GM23248 (cell line): ENCODE results near the gene VEGFC.

ENCODE experiments used
- EZH2 ChIP-seq: fragments of 200-600 bp; sonication (generic); IDR thresholded peaks from 2 replicates; pipeline ENCODE4 v1.6.1; 2018; ENCODE audit warnings: antibody characterized with exemption, mild to moderate bottlenecking; ENCODE audit not compliant: insufficient read depth, poor library complexity, severe bottlenecking
- EZH2phosphoT487 ChIP-seq: fragments of 200-600 bp; sonication (generic); IDR thresholded peaks from 2 replicates; pipeline ENCODE4 v1.6.1; 2018; ENCODE audit warnings: antibody characterized with exemption, moderate library complexity, mild to moderate bottlenecking, low read depth; ENCODE audit not compliant: insufficient read depth

DNA sequence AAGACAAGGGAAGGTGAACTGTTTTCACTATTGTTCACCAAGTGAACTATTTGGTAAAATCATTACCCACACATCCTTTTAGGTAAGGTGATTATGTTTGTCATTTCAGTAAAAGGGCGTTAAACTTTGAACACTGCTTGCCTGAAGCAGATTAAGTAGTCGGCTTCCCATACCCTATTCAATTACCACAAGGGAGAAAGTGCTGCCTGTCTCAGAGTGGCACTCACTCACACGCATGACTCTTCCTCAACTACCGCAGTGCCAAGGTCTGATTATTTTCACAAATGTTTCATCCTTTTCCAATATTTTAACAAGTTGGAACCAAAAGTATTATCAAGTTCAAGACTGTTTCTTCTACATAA is 11.0 kb downstream of the VEGFC start:
- TF ChIP-seq EZH2 (no peak), EZH2phosphoT487 (no peak)
